SHP77 treated with DMSO at 0.1 percent for 48 hours (cell line): ENCODE data around the gene PIP4K2A.
"Not testable (repeated sequence)": the region's sequence is repeated elsewhere in the genome, so short reads cannot be mapped to it uniquely, and the experiment has no call there.

Experiments used
- DNase-seq: peaks from one replicate; lab custom pipeline; 2025; lab: John Stamatoyannopoulos, UW

The PIP4K2A gene

DNA sequence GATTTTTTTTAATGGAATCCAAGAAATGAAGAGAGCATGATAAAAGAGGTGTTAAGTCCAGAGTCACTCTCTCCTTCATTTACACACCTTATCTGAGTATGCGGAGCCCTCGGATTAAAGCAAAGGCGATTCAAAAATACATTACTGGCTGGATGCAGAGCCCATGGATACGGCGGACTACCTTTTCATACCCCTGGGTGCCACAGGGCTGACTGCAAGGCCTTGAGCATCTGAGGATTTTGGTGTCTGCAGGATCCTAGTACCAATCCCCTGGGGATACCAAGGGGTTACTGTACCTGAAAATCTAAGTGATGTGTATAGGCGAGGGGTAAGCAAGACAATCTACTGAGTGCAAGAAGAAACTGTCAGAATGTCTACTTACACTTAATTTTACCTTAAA lies 20.5 kb downstream of the PIP4K2A start:
- no peak for DNase-seq

DNA sequence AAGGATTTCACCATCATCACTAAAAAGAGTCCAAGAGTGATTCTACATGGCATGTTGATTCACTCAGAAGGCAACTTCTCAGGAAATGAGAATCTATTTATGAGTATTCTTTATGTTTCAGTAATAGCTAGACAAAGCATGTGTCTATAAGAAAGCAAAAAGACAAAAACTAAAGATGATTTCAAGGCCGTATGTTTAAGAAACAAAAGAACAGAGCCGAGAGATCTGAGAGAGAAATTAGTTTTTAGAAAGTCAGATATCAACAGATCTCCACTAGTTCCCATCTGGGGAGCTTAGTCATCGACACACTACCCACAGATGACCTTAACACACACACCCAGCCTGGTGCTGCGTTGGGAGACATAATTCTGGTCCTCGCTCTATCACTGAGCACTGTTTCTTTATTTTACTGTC lies 21.0 kb downstream of the PIP4K2A start:
- no peak for DNase-seq

DNA sequence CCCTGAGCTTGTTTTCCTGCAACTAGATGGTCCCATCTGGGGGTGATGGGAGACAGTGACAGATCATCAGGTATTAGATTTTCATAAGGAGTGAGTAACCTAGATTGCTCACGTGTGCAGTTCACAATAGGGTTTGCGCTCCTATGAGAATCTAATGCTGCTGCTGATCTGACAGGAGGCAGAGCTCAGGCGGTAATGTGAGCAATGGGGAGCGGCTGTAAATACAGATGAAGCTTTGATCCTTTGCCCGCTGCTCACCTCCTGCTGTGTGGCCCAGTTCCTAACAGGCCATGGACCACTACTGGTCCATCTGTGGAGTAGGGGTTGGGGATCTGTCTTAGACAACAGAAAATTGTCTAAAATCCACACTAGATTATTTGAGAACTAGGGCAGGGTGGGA lies 22.3 kb downstream of the PIP4K2A start:
- not testable (repeated sequence) for DNase-seq

DNA sequence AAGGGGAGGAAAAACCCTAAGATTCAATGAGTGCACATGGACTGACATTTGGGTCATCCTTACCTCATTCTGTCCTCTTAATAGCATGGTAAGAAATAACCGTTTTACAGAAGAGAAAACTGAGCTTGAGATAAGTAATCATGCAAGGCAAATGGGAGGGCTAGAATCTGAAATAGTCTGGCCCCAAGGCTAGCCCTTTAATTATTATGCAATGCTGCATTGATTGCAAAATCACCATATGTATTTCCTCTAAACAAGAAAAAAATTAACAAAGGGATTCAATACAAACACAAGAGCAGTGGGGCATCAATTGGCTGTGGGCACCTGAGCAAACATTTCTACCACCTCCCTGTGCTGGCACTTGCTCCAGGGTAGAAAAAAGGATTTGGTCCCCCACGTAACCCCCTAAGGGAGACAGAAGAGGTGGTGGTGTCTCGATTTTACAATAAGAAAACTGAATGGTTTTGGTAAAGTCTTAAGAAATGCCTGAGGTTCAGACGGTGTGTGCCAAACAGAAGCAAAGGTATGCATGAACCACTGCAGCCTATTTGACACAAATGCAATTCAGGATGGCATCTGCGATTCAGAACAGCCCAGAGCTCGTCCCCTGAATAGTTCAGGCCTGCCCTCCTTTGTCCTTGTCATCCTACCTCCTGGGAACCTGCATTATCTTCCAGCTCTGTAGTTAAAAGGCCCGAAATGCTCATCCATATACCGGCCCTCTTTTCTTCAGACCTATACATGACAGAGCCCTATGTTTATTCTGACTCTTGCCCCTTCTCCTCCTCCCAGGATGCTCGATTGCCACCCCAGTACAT lies 23.6 kb downstream of the PIP4K2A start:
- DNase-seq, result peak; percentile 26

DNA sequence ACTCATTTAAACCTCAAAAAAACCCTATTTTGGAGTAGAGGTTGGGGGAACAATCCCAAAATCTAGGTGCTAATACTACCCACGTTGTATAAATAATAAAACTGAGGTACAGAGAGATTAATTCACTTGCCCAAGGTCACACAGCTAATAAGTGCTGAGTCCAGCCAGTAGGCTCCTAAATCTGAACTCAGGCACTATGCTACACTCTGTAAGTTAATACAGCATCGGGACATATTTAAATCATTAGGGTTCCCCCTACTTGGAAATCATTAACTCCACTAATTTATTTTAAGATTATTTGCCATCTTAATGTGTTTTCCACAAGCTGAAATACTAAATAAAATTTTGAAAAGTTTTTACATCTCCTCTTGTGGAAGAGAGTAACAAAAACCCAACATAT lies 24.2 kb downstream of the PIP4K2A start:
- DNase-seq, result no peak

DNA sequence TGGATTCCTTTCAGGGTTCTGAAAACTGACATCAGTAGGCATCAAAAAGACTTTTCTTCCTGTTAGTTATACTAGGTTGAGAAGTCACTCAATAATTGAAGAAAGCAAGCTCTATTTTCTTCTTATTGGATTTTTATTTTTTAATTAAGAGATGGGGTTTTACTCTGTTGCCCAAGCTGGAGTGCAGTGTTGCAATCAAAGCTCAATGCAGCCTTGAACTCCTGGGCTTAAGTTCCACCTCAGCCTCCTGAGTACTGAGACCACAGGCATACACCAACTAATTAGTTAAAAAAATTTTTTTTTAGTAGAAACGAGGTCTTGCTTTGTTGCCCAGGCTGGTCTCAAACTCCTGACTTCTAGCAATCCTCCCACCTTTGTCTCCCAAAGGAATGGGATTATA lies 28.0 kb downstream of the PIP4K2A start:
- no peak for DNase-seq

DNA sequence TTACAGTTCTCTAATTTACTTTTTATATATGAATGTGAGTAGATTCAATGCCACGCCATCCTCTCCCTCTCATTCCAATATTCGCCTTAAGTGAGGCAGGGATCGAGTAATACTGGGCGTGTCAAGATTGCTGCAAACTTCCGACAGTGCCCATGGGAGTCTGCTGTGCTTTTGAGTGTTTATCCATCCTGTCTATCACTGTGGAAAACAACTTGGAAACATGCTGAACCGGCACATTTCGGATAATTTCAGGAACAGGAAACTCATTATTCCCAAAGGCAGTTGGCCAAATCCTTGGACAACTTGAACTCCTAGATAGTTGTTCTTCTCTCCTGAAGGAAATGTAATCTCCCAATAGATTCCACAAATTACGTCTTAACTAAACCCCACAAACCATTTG lies 28.5 kb downstream of the PIP4K2A start:
- DNase-seq, result no peak

DNA sequence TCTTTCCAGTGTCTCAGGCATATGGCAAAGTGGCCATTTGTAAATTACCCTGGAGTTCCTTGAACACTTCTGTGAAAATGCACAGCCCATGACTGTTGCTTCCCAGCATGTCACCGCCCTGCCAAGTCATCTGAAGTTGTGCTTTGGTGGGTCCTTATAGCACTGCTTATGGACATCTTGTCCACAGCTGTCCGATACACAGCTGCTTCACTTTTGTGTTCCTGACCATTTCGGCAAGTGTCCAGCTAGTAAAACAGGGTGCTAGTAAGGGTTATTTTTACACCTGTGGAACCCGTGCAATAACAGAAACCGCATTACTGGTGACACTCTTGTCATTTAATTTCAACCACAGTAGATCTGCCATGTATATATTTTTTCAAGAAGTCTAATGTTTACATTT lies 29.7 kb downstream of the PIP4K2A start:
- no peak for DNase-seq

DNA sequence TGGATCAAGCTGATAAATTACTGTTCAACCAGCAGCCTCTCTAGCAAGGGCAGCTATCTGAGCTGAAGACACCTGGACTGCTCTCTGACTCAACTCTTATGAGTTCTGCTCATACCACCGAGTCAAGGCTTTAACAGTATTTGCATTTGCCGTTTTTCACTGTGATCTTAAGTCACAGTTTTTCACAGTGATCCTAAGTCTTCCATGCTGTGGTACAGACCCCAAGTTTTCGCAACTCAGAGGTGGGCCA lies 31.3 kb downstream of the PIP4K2A start:
- DNase-seq, result no peak

DNA sequence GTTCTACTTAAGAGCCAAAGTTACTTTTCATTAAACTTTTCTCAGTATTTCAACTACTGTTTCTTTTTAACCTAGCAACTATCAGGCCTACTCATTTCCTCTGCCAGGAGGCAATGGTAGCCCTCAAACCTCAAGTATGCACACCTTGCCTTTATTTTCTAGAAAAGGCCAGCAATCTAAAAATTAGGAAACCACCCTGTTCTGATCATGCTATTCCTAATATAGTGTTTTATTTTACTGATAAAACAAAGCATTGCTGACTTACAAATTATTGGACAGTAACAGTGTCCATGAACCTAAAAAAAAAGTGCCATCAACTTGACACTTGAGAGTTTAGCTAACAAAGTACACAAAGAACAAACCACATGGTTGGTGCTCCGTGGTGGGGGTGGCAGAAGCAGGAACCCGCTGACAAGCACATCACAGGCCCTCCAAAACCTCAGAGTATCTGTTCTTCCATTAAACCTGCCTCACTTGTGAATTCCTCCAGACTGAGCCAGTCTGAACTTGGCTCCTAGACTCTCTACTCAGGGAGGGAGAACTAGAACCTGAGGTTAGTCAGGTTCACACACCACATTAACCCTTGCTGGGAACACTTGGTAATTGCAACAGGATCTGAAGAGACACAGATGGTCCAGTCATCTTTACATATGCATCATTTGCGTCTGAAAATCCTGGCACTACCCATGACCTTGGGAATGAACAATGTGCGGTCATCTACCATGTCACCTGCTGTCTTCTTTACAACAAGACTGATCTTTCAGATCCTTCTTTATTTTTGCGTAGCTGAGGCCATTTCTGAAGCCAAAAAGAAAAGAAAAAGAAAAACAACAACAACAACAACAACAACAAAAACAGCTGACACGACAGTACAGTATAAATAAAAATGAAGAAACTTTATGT lies 31.9 kb downstream of the PIP4K2A start:
- no peak for DNase-seq

DNA sequence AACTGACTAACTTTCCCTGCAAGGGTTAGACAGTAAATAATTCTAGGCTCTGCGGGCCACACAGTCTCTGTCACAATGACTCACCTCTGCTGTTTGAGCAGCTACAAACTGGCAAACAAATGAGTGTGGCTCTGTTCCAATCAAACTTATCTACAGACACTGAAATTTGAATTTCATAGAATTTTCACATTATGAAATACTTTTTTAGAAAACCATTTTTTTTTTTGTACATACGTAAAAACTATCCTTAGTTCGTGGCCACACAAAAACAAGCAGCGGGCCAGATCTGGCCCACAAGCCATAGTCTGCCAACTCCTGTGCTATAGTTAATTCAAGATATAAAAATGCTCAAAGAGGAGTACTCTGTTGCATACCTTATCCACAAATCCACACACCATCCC lies 32.6 kb downstream of the PIP4K2A start:
- no peak for DNase-seq

DNA sequence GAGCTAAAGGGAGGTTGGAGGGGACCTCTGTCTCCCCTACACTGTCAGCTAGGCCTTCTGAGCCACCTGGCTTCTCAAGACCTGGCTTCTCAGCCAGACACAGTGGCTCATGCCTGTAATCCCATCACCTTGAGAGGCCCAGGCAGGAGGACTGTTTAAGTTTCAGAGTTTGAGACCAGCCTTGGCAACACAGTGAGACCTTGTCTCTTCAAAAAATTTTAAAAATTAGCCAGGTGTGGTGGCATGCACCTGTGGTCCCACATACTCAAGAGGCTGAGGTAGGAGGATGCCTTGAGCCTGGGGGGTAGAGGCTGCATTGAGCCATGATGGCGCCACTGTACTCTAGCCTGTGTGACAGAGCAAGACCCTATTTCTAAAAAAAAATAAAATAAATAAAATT lies 33.1 kb downstream of the PIP4K2A start:
- no peak for DNase-seq

DNA sequence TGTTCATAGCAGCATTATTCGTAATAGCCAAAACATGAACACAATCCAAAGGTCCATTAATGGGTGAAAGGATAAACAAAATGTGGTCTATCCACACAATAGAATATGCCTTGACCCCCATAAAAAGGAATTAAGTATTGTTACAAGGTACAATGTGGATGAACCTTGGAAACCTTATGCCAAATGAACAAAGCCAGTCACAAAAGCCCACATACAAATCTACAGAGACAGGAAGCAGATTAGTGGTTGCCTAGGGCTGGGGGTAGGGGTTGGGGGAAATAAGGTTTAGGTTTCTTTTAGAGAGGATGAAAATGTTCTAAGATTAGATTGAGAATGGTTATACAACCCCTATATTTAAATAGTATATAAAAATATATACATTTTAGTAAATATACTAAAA lies 34.8 kb downstream of the PIP4K2A start:
- no peak for DNase-seq

DNA sequence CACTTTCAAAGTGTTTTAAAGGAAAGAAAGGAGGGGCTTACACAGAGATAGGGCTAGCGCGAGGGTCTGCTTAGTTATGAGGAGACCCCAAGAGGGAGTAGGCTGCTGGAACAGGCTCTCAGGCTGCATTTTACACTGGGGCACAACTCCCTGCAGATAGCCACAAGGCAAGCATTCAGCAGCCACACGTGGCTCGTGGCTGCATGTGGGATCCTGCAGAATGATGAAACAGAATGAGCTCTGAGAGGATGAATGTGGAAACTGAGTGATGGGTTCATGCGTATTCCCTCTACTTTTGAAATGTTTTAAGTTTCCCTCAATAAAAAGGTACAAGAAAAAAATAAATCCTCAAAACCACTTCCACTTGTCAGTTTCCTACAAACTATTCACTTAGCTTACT lies 37.0 kb downstream of the PIP4K2A start:
- DNase-seq, result no peak

DNA sequence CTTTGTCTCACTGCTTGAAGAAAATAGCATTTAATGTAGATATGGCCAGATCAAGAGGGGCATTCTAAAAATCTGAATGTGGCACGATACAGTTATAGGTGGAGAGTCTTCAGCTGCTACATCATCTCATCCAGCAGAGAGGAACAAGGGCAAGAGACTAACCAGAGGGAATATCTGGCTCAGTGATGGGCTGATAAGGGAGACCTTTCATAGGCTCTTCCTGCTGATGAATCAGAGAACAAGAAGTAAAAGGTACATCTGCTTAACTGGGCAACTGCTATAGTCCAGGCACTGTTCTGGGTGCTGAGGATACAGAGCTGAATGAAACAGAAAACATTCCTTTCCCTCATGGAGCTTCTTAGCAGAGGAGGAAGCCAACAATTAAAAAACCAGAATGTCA lies 37.9 kb downstream of the PIP4K2A start:
- no peak for DNase-seq

DNA sequence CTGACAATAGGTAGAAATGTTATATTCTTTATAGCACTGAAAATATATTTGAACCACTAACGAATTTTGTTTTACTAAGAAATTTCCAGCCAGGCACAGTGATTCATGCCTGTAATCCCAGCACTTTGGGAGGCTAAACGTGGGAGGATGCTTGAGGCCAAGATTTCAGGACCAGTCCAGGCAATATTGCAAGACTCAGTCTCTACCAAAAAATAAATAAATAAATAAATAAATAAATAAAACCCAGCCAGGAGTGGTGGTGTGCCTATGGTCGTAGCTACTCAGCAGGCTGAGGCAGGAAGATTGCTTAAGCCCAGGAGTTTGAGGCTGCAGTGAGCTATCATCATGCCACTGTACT lies 39.8 kb downstream of the PIP4K2A start:
- DNase-seq, result no peak

DNA sequence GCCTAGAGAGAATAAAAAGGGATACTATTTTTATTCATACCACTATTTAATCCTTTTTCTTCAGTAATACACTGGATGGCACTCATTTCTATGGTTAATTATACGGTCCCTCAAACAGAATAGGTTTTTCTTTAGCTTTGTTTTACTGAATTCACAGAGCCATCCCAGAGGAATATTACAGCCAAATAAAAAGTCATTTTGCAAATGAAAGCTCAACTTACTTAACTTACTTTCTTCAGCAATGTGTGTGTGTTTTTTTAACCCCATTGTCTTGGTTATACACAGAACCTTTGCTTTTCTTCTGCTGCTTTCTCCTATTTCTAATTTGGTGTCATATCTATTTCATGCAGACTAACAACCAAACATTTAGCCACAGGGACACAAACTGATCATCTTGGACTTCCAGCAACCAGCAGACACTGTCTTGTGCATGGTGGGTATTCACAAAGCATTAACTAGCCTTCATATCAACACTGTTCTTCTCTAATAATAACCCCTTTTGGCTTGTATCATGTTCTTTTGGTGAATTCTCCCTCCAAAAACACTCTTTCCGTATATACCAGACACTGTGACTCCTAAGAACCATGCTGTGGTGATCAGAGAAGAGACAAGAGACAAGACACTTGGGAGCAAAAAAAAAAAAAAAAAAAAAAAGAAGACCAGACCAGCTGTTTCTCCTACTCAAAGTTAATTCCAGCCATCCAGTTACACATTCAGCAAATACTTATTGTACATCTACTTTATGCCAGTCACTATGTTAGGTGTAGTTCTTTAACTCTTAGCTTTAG lies 40.4 kb downstream of the PIP4K2A start:
- no peak for DNase-seq

DNA sequence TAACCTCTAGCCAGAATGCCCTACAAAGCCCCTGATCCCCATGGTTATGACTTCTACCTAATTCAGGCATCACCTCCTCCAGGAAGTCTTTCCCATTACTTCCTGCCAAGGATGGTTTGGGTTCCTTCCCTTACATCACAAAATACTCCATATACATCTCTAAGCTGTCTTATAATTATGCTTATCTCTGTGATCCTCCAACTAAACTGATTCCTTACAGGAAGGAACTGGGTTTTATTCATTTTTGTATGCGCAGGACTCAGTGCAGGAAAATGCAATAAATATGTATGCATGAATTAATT lies 41.3 kb downstream of the PIP4K2A start:
- DNase-seq, result no peak

DNA sequence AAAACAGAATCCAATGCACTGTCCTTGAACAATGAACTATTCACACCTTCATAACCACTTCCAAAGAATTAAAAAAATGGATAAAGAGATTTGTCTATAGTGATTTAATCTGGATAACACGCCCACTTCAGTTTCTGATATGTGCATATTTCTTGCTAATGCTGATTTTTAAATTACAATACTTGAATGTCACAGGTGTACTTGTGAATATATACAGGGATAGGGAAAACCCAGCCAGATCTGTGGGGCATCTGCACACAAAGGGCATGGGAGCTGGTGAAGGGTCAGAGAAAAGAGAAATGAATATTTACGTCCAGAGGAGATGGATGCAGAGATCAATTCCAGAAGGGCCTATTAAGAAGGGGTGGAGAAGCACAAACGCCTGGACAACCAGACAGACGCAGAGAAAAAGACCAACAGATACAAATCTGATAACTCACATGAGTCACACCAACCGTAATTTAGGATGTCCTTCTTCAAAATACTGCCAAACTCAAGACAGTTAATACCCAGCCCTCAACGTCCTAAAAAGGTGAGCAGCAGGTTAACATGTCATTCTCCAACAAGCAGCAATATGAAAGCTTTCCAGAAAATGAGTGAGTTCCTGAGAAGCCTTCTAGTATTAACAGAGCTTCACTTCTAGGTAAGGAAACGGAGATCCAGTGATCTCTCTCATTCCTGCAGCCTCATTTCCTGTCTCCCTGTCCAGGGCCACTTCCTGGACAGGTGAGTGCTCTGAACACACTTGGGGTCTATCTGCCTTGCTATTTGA lies 41.9 kb downstream of the PIP4K2A start:
- DNase-seq, result no peak

DNA sequence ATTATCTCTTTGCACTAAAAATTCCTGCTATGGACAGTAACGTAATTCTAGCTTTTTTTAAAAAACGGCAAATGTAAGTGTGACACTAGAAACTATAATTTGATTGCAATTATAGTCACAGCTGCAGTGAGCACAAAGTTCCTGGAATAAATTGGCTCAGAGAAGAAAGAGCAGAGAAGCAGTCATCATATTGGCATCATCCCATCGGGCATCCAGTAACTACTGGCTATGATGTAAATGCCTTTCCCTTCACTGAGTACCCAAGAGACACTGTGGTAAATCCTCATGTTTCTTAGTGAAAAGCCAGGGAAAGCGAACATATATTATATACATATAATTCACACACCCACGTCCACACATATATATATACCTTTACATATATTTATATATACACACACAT lies 43.6 kb downstream of the PIP4K2A start:
- DNase-seq, result no peak

DNA sequence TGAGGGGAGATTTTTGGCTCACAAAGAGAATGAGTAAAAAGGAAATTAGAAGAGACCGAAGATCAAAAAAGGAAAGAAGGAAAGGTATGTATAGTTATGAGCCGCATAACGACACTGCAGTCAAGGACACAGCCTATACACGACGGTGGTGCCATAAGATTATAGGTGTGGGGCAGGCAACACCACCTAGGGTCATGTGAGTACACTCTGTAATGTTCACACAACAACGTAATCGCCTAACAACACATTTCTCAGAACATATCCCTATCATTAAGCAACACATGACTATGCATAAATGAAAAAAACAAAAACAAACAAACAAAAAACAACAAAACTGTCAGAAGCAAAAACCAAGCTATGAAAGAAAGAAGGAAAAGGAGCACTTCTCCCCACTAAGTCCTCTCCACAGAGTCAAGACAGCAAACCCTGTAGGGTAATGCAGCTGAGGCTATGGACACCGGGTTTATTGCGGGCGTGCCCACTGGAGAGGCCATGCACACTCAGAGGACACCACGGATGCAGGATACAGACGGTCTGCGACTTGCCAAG lies 45.1 kb downstream of the PIP4K2A start:
- no peak for DNase-seq

DNA sequence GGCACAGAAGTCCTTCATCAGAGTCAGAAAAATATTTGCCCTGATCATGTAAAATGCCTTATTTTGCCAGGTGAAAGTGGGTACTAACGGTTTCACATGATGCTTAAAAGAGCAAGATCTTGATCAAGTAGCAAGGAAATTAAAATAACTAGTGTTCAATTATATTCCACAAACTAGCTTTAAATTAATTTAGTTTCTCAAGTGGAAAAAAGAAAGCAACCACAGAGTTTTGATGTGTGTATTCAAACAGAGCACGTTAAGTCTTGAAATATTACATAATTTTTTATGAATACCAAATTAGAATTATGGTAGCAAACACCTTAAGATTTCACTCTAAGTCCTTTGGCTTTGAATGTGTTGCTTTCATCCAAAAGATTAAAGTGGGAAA lies 47.3 kb downstream of the PIP4K2A start:
- DNase-seq, result no peak
